ENCODE measurements around the gene PPP1R16B.

DNA sequence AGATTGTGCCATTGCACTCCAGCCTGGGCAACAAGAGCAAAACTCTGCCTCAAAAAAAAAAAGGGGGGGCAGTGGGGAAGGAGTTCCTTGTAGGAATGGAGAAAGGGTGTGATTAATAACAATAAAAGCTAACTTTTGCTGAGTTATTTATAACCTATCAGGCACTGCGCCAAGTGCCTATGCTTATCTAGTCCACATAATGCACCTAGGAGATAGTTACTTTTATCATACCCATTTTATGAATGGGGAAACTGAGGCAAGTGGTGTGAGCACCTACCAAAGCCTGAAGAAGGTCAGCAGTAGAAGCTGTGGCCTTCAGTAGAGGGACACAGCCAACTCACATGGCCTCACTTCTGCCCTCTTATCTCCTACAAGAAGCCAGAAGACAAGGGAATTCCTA, 13.6 kb upstream of the PPP1R16B start:
- TF ChIP-seq, protein P1, sequence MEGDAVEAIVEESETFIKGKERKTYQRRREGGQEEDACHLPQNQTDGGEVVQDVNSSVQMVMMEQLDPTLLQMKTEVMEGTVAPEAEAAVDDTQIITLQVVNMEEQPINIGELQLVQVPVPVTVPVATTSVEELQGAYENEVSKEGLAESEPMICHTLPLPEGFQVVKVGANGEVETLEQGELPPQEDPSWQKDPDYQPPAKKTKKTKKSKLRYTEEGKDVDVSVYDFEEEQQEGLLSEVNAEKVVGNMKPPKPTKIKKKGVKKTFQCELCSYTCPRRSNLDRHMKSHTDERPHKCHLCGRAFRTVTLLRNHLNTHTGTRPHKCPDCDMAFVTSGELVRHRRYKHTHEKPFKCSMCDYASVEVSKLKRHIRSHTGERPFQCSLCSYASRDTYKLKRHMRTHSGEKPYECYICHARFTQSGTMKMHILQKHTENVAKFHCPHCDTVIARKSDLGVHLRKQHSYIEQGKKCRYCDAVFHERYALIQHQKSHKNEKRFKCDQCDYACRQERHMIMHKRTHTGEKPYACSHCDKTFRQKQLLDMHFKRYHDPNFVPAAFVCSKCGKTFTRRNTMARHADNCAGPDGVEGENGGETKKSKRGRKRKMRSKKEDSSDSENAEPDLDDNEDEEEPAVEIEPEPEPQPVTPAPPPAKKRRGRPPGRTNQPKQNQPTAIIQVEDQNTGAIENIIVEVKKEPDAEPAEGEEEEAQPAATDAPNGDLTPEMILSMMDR (conservative IDR thresholded peaks at IDR 0.05): no peak
- TF ChIP-seq ZFX (IDR thresholded peaks at IDR 0.05): no peak

Data from C4-2B (cell line).